Stimulated activated CD8-positive, alpha-beta memory T cell treated with anti-CD3 and anti-CD28 coated beads, Interleukin-7, amount 100 ng/mL, for 24 hours (primary cell): ENCODE results near the gene PHF21B.

ENCODE experiments used
- DNase-seq: peaks from one replicate; pipeline ENCODE4 v3.0.0-alpha.2; 2020; ENCODE audit warnings: low read depth

Gene PHF21B

GRCh38 chr22:44840611-44841322 is 169.0 kb downstream of the PHF21B start:
- no peak for DNase-seq

- DNase-seq, result no peak
Measured at GRCh38 chr22:44839721-44840120, 170.1 kb downstream of the PHF21B start.

- no peak for DNase-seq
Measured at GRCh38 chr22:44839061-44839460, 170.7 kb downstream of the PHF21B start.

- DNase-seq, result no peak
Measured at GRCh38 chr22:44838316-44839016, 171.3 kb downstream of the PHF21B start.

GRCh38 chr22:44837481-44837880 is 172.3 kb downstream of the PHF21B start:
- DNase-seq, result no peak

GRCh38 chr22:44834065-44834464 is 175.7 kb downstream of the PHF21B start:
- DNase-seq, result no peak

GRCh38 chr22:44831885-44832284 is 177.9 kb downstream of the PHF21B start:
- DNase-seq, result no peak
